Measurements from ENCODE around the gene ZNF766.

GRCh38 chr19:52258426-52258825 lies 11.0 kb upstream of the ZNF766 start:
- TF ChIP-seq EZH2 (IDR thresholded peaks at IDR 0.05): no peak
- no peak for TF ChIP-seq ELF1 (IDR thresholded peaks at IDR 0.05; ENCODE audit: borderline replicate concordance, low read depth)
- no peak for TF ChIP-seq REST (IDR thresholded peaks at IDR 0.05; ENCODE audit: low read depth)
- no peak for TF ChIP-seq JUND (IDR thresholded peaks at IDR 0.05)
- TF ChIP-seq FOSL1 (IDR thresholded peaks at IDR 0.05; ENCODE audit: low read depth): no peak
- no peak for TF ChIP-seq CTCF (IDR thresholded peaks at IDR 0.05 in 2 of 3, conservative IDR thresholded peaks at IDR 0.05 in 1 of 3; ENCODE audit: borderline replicate concordance in 1 of 3, insufficient read depth in 1 of 3, low read depth in 2 of 3, low read length in 2 of 3)
- no peak for TF ChIP-seq EGR1 (IDR thresholded peaks at IDR 0.05; ENCODE audit: low read depth)
- no peak for TF ChIP-seq ZFX (IDR thresholded peaks at IDR 0.05)
- TF ChIP-seq RAD21 (IDR thresholded peaks at IDR 0.05; ENCODE audit: low read depth): no peak

Measured in HCT116 (cell line).